Measurements from ENCODE around the gene OR6S1. TPM values are rescaled to one million over a fixed set of nuclear protein-coding genes. Genes with fewer than 3 reads are reported as not detected.
"Not testable (repeated sequence)": the region's sequence is repeated elsewhere in the genome, so short reads cannot be mapped to it uniquely, and the experiment has no call there.

Gene OR6S1
- total RNA-seq, 1 donor: not detected

GRCh38 chr14:20602583-20602982 is 38.9 kb downstream of the OR6S1 start:
- H3K4me3 ChIP-seq (ENCODE audit: low read depth, low read length): no peak overlapping the region
- no peak for DNase-seq (ENCODE audit: low read depth)
- TF ChIP-seq CTCF (IDR thresholded peaks at IDR 0.05; ENCODE audit: insufficient read depth, low read length): no peak

DNA sequence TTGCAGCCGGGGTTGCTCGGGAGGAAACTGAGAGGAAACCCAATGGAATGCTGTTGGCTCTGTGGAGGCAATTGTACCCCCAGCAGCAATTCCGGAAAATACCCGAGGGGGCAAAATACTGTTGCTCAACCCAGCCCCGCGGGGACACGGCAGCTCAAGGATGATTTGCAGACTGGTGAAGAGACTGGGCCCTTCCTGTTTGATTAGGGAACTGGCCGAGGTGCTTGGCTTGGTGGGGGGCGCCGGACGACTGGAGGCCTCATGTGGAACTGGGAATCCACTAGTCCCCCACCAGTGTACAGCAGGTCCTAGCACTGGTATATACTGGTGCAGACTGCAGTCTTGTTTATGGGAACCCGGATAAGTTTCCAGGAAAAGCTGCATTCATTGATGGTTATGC is 40.0 kb downstream of the OR6S1 start:
- TF ChIP-seq CTCF (IDR thresholded peaks at IDR 0.05; ENCODE audit: insufficient read depth, low read length): no peak
- no peak for DNase-seq (ENCODE audit: low read depth)
- H3K4me3 ChIP-seq (ENCODE audit: low read depth, low read length): no peak overlapping the region

- no peak overlapping the region for H3K4me3 ChIP-seq (ENCODE audit: low read depth, low read length)
- TF ChIP-seq CTCF (IDR thresholded peaks at IDR 0.05; ENCODE audit: insufficient read depth, low read length): no peak
- DNase-seq (ENCODE audit: low read depth): no peak
These were observed 44.4 kb downstream of the OR6S1 start for GRCh38 chr14:20597108-20597507.

DNA sequence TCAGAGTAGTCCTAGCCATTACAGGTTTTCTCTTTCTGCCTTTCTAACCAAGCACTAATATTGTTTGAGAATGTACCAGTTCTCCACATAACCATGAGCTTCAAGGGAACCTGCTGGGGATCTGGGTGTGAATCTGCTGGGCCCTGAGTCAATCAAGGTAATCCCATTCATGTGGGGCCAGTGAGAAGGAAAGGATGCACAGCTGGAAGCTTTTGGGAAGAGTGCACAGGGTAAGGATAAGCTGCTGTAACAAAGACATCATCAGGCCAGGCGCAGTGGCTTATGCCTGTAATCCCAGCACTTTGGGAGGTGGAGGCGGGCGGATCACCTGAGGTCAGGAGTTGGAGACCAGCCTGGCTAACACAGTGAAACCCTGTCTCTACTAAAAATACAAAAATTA is 45.8 kb downstream of the OR6S1 start:
- not testable (repeated sequence) for H3K4me3 ChIP-seq (ENCODE audit: low read depth, low read length); DNase-seq (ENCODE audit: low read depth)

DNA sequence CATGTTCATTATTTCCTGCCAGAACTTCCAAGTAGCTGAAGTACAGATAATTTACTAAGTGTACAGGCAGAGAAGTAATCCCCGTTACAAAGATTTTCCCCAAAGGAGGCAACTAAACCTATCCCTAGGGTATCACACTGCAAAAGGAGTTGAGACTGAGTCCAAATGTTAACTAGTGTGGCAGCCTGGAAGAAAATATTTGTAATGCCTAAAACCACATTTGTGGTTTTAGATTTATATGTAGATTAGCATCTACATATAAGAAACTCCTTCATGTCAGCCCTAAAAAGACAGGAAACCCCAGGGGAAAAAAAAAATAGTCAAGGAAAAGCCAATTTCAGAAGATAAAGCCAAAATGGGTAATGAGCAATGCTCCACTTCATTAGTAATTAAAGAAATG is 48.9 kb downstream of the OR6S1 start:
- TF ChIP-seq CTCF (IDR thresholded peaks at IDR 0.05; ENCODE audit: insufficient read depth, low read length): no peak
- DNase-seq (ENCODE audit: low read depth): no peak

GRCh38 chr14:20591235-20591634 is 50.3 kb downstream of the OR6S1 start, which contains the start of gene RNASE12:
TSS of gene RNASE12 (minus strand) at chr14:20591376. CDS start at chr14:20590723, 653 bp downstream.
- no peak for DNase-seq (ENCODE audit: low read depth)
- no peak for TF ChIP-seq CTCF (IDR thresholded peaks at IDR 0.05; ENCODE audit: insufficient read depth, low read length)
- H3K4me3 ChIP-seq (ENCODE audit: low read depth, low read length): no peak within 1 kb of the TSS

More for the DNA sequence above, 48.9 kb downstream of the OR6S1 start:
- H3K4me3 ChIP-seq (ENCODE audit: low read depth, low read length): no peak overlapping the region

Small RNA genes lying within 50 kb of the gene (small RNA-seq; reads per million reads assigned to genes)
- gene RF00019: not detected

Other genes with a start within 250 kb of the OR6S1 start
- gene TEP1, start 228.2 kb downstream of the OR6S1 start, total RNA-seq (ENCODE audit: low replicate concordance): 17.7 and 17.8 TPM in 2 replicates
- 0.18 and 0.65 TPM in 2 replicates for gene KLHL33, start 205.5 kb downstream of the OR6S1 start, total RNA-seq (ENCODE audit: low replicate concordance)
- gene OSGEP, start 186.9 kb downstream of the OR6S1 start, total RNA-seq (ENCODE audit: low replicate concordance): 31.2 and 45.6 TPM in 2 replicates
- 58.8 and 358 TPM in 2 replicates for gene APEX1, start 186.5 kb downstream of the OR6S1 start, total RNA-seq (ENCODE audit: low replicate concordance)
- gene PIP4P1, start 180.3 kb downstream of the OR6S1 start, total RNA-seq (ENCODE audit: low replicate concordance): 23.7 and 25.3 TPM in 2 replicates
- 14.7 and 39.2 TPM in 2 replicates for gene PNP, start 172.3 kb downstream of the OR6S1 start, total RNA-seq (ENCODE audit: low replicate concordance)
- gene RNASE10, start 136.2 kb downstream of the OR6S1 start, total RNA-seq (ENCODE audit: low replicate concordance): 0.25 TPM in 1 of 2 replicates, not detected in the other
- not detected in 2 replicates for gene RNASE9, start 80.6 kb downstream of the OR6S1 start, total RNA-seq (ENCODE audit: low replicate concordance)
- gene RNASE11, start 53.7 kb downstream of the OR6S1 start, total RNA-seq (ENCODE audit: low replicate concordance): not detected in 2 replicates
- not detected in 2 replicates for gene RNASE12, start 50.3 kb downstream of the OR6S1 start, total RNA-seq (ENCODE audit: low replicate concordance)
- gene RNASE4, start 42.9 kb upstream of the OR6S1 start, total RNA-seq (ENCODE audit: low replicate concordance): 4.8 and 24.1 TPM in 2 replicates
- gene ANG, start 47.1 kb upstream of the OR6S1 start, total RNA-seq (ENCODE audit: low replicate concordance): 4.8 and 11.4 TPM in 2 replicates
- gene EDDM3A, start 104.2 kb upstream of the OR6S1 start, total RNA-seq (ENCODE audit: low replicate concordance): not detected in 2 replicates
- not detected in 2 replicates for gene EDDM3B, start 126.7 kb upstream of the OR6S1 start, total RNA-seq (ENCODE audit: low replicate concordance)
- gene RNASE6, start 139.6 kb upstream of the OR6S1 start, total RNA-seq (ENCODE audit: low replicate concordance): not detected in 2 replicates
- 1.7 TPM in 1 of 2 replicates, not detected in the other for gene RNASE1, start 161.2 kb upstream of the OR6S1 start, total RNA-seq (ENCODE audit: low replicate concordance)
- not detected in 2 replicates for gene RNASE3, start 249.7 kb upstream of the OR6S1 start, total RNA-seq (ENCODE audit: low replicate concordance)